NCI-H1092 treated with DMSO at 0.1 percent for 48 hours (cell line): ENCODE data around the gene PRR5L.
"Not testable (repeated sequence)": the region's sequence is repeated elsewhere in the genome, so short reads cannot be mapped to it uniquely, and the experiment has no call there.

Experiments used
- DNase-seq: peaks from one replicate; lab custom pipeline; 2025; lab: John Stamatoyannopoulos, UW

PRR5L gene

DNA sequence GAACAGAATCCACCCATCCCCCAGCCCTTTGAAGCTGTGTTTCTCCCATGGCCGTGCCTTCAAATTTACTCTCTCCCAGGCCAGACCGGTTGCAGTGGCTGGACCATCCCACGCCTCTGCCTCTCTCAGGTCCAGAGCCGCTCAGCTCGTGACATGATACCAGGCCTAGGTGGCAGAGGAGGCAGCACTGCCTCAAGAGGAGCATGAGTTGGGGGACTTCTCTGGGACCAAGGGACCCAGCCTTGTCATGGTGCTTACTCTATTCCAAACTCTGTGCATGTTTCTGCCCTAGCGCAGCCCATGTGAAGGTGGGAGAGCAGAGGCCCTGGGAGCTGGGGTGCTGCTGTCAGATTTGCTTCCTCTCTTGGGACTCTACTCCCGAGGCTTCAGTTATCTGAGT, 163.0 kb downstream of the PRR5L start:
- no peak for DNase-seq

- DNase-seq, result no peak
Measured at GRCh38 chr11:36460220-36460619, 164.1 kb downstream of the PRR5L start.

DNA sequence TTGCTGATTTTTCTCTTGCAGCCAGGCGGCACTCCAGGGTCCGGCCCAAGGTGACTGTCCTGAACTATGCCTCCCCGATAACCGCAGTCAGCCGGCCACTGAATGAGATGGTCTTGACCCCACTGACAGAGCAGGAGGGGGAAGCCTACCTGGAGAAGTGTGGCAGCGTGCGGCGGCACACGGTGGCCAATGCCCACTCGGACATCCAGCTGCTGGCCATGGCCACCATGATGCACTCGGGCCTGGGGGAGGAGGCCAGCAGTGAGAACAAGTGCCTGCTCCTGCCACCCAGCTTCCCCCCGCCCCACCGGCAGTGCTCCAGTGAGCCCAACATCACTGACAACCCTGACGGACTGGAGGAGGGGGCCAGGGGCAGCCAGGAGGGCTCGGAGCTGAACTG, 166.2 kb downstream of the PRR5L start:
- DNase-seq, result no peak

- DNase-seq, result no peak
Measured at GRCh38 chr11:36463781-36464180, 167.7 kb downstream of the PRR5L start.

GRCh38 chr11:36464720-36465119, 168.6 kb downstream of the PRR5L start:
- DNase-seq, result no peak

DNA sequence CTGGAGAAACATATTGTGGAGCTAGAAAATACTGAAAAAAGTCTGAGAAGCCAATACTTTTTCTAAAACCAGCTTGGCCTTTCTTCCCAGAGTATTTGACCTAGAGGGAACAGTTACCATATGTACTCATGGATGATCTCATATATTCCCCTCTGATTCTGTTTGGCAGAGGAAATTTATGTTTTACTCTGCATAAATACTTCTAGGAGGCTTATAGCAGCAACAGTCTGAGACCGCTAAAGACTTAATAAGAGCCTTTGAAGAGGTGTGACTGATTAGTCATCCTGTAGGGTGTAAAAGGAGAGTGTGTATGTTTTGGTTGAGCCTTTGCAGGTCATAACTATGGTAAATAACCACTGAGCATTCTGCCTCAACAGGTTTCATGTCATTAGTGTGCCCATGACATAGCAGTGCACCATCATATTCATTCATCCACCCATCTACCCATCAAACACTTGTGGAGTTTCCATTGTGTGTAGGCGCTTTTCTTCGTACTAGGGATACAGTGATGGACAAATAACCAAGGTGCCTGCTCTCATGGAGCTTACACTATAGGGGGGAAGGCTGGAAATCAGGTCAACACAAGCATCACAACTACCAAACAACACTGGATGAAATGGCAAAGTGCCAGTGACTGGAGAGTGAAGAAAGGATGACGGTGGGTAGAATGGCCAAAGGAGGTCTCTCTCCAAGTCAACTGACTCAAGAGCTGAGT, 169.5 kb downstream of the PRR5L start:
- no peak for DNase-seq

DNA sequence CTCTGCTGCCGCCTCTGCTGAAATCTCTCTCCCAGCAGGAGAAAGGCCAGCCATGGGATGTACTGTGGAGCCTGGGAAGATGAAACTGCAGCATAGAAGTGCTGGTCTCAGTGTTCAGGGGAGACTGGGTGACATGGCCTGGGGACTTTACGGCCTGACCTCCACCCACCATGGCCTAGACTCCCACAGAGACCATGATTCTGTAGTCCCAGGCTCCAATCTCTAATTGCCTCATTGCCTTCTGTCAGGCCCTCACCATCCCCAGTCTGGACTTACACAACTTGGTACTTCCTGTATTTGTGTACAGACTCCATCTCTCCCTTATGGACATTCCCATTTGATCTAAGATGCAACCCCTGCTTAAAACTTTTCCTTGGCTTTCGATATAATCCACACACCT, 170.9 kb downstream of the PRR5L start:
- no peak for DNase-seq

DNA sequence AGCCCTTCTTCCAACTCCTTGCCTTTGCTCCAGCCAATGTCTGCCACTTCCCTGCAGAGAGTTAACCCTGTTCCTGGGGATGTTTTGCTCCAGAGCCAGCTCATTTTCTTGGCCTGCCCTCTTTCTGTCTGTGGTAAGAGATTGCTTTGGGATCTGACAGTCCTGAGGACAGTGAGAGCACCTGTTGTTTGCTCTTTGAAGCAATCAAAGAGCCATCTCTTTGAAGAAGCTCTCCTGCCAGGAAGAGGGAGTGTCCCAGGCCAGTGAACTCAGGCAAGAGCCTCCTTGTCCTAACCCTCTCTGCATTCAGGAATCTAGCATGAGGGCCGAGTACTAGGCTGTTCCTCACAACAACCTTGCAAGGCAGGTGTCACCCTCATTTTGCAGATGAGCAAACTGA, 171.8 kb downstream of the PRR5L start:
- no peak for DNase-seq

DNA sequence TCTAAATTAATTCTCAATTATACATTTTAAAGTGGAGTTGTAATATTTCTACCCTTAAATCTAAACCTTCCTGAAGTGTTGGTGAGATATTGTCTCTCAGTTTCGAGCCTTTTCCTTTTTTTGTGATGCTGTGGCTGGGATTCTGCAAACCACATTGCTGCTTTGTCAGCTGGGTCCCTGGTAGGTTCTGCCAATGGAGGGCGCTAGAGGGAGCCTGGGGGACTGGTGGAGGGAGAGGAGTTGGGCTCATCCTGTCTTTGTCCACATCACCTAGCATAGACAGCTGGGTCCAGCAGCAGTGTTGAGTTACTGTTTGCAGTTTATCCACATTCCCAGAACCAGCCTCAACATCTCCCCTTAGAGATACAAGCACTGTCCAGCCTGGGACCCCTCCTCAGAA, 173.0 kb downstream of the PRR5L start:
- no peak for DNase-seq

DNA sequence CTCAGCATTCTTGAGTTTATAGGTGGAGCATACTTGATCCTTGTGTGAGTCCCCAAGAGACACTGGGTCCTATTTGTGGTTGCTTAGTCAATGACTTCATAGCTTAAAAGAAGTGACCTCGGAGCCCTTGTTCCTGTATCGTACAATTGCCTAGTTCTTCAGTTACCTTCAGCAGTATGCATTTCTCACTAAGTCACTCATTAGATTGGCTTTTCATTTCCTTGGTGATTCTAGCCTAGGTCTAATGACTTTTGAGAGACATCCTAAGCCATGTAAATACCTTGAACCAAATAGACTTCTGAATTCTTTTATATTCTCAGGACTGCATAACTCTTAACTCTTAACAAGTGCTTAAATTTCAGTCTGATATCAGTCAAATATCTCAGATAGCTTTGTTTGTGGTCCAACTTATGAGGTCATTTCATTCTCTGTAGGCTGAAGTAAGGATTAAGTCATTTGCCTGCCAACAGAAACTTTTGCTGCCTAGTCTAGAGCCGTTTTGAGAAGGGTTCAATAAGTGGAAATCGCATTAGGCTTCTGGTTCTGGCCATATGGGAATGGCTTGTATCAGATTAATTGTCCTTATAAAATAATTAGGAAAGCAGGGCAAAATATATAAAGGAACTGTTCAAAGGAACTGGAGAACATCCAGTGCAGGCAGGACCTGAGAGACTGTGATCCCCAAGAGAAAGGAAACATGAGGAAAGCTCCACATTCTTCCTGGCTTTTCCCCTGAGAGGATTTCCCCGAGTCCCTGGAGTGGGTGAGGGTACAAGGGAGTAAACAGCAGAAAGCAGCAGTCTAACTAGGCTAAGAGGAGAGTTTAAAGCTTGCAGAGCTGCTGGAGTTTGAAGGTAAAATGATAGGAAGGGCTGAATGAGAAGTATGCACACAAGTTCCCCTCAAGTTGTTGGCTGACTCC, 174.1 kb downstream of the PRR5L start:
- DNase-seq, result no peak

DNA sequence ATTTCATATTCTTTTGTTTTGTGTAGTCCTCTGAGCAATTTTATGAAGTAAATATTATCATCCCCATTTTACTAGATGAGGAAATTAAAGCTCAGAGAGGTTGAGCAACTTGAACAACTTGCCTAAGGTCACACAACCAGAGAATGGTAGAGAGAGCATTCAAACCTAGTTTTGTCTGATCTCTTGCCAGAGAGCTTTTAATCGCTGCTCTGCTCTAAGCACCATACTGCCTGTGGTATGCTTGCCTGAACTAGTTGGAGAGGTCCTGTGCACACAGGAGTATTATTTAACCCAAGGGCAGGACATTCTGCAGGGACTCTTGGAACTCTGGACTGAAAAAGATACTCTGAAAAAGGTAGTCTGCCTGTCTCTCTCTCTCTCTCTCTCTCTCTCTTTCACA, 175.5 kb downstream of the PRR5L start:
- DNase-seq, result no peak

DNA sequence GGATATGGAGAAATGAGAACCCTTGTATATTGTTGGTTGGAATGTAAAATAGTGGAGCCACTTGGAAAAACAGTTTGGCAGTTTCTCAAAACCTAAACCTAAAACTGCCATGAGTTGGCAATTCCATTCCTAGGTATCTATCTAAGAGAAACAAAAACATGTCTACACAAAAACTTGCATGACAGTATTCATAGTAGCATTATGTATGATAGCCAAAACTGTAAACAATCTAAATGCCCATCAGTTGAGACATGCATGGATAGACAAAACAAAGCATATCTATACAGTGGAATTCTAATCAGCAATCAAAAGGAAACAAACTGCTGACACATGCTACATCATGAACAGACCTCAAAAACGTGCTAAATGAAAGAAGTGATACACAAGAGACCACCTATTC, 179.1 kb downstream of the PRR5L start:
- DNase-seq, result no peak

DNA sequence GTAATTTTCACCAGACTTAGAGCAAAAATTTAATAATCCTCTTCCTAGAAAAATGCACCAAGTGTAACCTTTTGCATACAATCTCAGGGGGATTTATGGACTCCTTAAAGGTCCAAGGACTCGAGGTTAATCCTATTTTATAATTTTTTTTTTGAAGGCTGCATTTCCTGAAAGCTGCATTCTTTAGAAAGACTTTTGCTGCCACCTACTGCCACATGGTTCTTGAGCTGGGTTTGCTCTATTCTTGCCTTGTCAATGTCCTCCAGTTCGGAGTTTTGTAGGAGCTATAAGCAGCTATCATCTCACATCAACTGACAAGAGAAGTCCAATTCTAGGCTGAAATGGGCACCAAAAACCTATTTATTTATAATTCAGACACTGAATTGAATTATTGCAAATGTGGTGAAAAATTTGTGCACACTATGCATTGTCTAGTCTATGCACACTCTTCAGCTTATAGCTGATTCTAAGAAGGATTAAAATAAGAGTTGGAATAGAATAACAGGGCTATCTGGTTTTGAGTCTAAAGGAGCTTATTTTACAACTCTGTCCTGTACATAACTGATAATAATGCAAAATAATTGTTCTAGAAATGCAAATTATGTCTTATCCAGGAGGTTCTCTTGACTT, 182.7 kb downstream of the PRR5L start:
- DNase-seq, result peak; percentile 18

DNA sequence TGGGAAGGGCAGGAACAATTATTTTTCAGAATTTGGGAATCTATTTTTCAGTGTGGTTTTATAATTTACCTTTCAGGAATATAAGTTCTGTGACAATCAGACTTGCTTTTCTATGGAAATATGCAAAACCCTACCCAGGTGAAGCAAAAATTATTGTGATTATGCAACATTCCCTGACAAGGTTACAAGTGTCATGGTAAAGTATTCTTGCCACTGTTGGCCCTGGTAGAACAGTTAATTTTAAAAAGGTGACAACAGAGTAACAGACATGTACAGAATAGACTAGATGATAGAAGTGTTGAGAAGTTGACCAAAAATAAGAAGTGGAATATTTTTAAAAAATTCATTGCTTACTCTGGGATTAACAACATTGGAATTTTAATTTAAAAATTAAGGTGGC, 184.7 kb downstream of the PRR5L start:
- DNase-seq, result no peak

GRCh38 chr11:36483042-36483441, 187.0 kb downstream of the PRR5L start:
- not testable (repeated sequence) for DNase-seq

GRCh38 chr11:36485298-36486002, 189.4 kb downstream of the PRR5L start:
- no peak for DNase-seq

DNA sequence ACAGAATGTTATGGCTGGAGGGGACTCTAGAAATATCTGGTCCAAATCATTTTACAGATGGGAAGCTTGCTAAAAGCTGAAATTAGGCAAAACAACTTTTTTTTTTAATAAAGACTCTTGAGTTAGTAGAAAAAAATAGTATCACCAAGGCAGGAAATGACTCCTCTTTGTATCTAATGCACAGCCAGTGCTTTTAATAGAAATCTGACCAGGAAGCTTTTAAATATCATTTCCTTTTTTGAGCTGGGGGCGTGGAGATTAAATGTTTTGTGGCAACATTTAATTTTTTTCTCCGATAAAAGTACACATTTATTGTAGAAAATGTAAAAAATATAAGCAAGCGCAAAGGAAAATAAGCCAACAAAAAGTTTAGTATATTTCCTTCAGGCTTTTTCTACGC, 191.5 kb downstream of the PRR5L start:
- no peak for DNase-seq

DNA sequence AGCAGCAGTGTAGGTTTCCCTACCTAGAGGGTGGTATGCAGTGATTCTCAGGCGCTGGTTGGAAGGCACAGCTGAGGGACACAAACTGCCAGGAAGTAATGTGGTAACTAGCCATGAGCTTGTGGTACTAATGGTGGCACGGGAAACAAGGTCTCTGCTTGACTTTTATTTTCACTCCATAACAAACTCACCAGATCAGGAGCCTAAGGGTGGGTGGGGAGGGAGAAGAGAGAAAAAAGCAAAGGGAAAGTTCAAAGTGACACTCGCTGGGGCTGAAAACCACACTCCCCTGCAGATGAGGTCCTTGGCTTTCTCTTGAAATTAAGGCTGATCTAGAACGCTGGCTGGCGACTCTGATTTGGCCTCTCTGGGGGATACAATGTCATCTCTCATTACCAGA, 192.0 kb downstream of the PRR5L start:
- no peak for DNase-seq

DNA sequence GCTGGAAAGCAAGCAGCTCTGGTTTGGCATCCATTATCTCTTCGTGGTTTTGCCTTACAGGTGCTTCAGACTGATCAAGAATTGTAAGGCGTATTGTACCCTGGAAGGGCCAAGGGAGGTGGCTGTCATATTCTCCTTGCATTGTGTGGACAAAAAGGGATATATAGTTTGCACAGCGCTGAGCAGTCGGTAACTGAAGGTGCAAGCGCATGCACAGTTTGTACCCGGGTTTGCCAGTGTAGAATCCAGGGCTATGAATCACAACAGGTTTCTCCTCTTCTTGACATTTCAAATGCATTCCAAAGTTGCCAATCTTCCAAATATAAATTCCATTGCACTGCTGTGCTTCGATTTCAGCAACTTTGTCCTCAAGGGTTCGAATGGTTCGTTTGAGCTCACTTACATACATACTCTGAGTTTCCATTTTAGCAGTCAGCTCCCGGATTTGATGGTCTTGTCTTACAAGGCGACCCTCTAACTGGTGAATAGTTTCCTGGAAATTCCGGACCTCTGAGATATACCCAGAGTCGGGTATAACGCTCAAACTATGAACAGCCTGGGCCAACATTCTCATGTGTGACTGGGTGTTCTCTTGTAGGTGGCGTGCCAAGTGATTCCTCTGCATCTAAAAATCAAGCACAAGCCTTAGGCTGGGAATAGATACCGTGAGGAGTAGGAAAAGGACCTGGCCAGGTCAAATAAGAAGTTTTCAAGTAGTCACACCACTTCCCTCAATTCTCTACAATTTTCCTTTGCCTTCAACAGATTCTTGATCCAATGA, 194.1 kb downstream of the PRR5L start:
- DNase-seq, result no peak

DNA sequence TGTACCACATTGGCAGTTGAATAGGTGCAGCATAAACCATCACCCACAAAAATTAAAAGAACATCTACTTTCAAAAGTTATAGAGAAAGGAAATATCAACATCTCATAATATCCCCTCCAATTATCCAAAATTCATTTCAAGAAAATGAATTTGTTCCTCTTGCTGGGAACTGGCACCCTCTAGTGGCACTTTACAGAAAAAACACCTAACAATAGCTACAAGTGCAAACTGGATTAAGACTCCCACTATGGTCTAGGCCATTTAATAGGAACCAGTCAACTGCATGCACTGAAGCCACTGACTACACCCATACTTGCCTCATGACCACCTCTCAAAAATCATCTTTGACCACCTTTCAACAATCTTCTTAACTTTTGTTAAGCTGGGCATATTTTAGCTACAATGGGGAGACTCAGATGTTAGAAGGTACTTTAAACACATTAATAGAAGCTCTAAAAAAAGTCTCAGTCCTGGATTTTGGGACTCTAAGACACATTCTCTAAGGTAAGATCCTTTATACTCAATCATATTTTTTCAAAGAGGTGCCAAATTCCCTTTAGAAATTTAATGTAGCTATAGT, 196.7 kb downstream of the PRR5L start:
- no peak for DNase-seq

DNA sequence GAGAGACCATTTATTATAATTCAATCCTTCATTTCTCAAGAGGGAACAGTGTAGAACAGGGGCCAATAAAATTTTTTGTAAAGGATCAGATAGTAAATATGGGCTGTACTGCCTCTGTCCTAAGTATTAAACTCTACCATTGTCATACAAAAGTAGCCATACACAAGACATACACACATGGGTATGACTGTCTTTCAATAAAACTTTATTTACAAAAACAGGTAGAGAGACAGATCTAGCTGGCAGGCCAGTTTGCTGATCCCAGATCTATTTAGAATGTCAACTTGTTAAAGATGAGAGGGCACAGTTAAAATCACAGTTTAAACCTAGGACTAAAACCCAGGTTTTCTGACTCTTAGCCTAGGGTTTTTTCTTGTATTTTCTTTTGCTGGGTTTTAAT, 197.2 kb downstream of the PRR5L start:
- DNase-seq, result no peak
